NCI-H2107 treated with DMSO at 0.1 percent for 48 hours (cell line): Measurements from ENCODE around the gene LYSMD3.
A peak's percentile ranks its signal among the peaks of the same experiment; 100 is the strongest.

Source experiments
- DNase-seq: peaks from one replicate; lab custom pipeline; 2025; ENCODE audit not compliant: unreplicated experiment; lab: John Stamatoyannopoulos, UW

LYSMD3 gene

GRCh38 chr5:90548069-90548593 is 18.7 kb upstream of the LYSMD3 start:
- DNase-seq, result peak; percentile 35

GRCh38 chr5:90547072-90547536 is 17.7 kb upstream of the LYSMD3 start:
- no peak for DNase-seq

- DNase-seq, result no peak
Measured at GRCh38 chr5:90546216-90546837, 16.9 kb upstream of the LYSMD3 start.

- no peak for DNase-seq
Measured at GRCh38 chr5:90545511-90545910, 16.1 kb upstream of the LYSMD3 start.

GRCh38 chr5:90542827-90543519 is 13.6 kb upstream of the LYSMD3 start:
- DNase-seq, result no peak

- DNase-seq, result no peak
Measured at GRCh38 chr5:90534922-90535321, 5.5 kb upstream of the LYSMD3 start.

GRCh38 chr5:90533794-90534193 is 4.4 kb upstream of the LYSMD3 start:
- no peak for DNase-seq

GRCh38 chr5:90530736-90531487 is 1.5 kb upstream of the LYSMD3 start:
- no peak for DNase-seq

GRCh38 chr5:90529939-90530677 is 724 bp upstream of the LYSMD3 start:
- DNase-seq, result peak; percentile 32

- no peak for DNase-seq
Measured at GRCh38 chr5:90528601-90529193, 687 bp downstream of the LYSMD3 start.

- DNase-seq, result peak; percentile 85
Measured at GRCh38 chr5:90519081-90519480, 10.3 kb downstream of the LYSMD3 start.

GRCh38 chr5:90518661-90519060 is 10.7 kb downstream of the LYSMD3 start:
- peak; percentile 85 for DNase-seq

GRCh38 chr5:90514520-90514919 is 14.9 kb downstream of the LYSMD3 start:
- no peak for DNase-seq

- DNase-seq, result no peak
Measured at GRCh38 chr5:90510438-90510837, 18.9 kb downstream of the LYSMD3 start.

GRCh38 chr5:90506221-90506620 is 23.2 kb downstream of the LYSMD3 start:
- DNase-seq, result no peak

GRCh38 chr5:90504743-90505142 is 24.6 kb downstream of the LYSMD3 start:
- DNase-seq, result no peak

GRCh38 chr5:90503596-90503995 is 25.8 kb downstream of the LYSMD3 start:
- DNase-seq, result no peak

- DNase-seq, result no peak
Measured at GRCh38 chr5:90495146-90495545, 34.2 kb downstream of the LYSMD3 start.

- DNase-seq, result no peak
Measured at GRCh38 chr5:90494043-90494442, 35.3 kb downstream of the LYSMD3 start.

GRCh38 chr5:90488791-90489190 is 40.6 kb downstream of the LYSMD3 start:
- DNase-seq, result peak; percentile 3

- no peak for DNase-seq
Measured at GRCh38 chr5:90484540-90484939, 44.8 kb downstream of the LYSMD3 start.
